Measurements from ENCODE around the gene GPX3.

The GPX3 gene

DNA sequence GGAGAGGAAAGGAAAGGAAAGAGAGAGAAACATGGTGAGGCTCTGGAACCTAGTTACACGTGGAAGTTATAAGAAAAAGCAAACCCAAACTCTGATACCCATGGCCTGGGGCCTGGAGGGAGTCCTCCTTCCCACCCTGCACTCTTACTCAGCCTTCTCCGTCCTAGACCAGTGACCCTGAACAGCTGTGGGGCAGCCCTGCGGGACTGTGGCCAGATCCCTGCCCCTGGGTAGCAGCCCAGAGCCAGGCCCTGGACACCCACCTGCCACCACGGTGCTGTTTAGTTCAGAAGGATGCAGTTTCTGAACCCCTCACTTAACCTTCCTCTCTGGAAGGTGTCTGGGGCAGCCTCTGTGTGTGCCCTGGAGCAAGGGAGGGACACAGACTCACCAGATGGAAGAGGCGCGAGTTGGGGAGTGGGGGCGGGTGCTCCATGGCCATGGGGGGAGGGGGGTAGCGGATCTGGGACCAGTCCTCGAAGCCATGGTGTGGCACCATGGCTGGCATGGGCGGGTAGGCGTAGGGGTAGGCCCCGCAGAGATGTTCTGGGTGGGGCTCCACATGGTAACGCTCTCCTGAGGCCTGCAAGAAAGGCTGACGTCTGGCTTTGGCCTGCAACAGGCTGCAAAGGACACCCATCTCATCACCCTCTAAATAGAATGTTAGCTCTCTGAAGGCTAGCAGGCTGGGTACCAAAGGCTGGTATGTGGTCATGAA, 13.0 kb downstream of the GPX3 start:
- in situ Hi-C loops (cut with MboI; ENCODE audit: low sequenced_read_pairs), result no loop called here

DNA sequence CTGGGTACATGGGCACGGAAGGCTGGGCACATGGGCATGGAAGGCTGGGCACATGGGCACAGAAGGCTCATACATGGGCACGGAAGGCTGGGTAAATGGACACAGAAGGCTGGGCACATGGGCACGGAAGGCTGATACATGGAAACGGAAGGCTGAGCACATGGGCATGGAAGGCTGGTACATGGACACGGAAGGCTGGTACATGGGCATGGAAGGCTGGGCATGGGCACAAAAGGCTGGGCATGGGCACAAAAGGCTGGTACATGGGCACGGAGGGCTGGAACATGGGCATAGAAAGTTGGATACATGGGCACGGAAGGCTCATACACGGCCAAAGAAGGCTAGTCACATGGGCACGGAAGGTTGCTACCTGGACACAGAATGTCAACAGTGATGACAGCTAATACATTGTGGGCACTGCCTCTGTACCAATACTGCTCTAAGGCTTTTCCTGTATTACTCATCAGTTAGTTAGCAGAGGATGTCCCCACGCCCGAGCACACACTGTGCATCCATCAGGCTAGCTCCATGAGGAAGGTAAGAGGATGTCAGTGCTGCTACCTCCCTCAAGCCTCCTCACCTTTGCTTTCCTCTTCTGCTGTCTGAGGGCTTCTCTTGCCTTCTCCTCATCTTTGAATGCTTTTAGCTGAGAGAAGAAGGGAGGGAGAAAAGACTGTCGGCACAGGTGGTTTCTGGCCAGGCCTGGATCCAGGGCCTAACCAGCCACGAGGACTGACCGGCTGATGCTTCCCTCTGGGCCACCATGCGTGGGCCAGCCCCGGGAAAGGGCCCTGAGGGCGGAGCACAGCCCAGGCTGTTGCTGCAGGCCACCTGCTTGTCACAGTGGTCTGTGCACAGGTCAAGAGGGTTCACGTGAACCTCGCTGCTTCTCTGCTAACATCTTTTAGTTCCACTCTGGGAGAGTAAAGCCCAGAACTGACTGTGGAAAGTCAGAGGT, 14.3 kb downstream of the GPX3 start:
- in situ Hi-C loops (cut with MboI; ENCODE audit: low sequenced_read_pairs), result no loop called here

DNA sequence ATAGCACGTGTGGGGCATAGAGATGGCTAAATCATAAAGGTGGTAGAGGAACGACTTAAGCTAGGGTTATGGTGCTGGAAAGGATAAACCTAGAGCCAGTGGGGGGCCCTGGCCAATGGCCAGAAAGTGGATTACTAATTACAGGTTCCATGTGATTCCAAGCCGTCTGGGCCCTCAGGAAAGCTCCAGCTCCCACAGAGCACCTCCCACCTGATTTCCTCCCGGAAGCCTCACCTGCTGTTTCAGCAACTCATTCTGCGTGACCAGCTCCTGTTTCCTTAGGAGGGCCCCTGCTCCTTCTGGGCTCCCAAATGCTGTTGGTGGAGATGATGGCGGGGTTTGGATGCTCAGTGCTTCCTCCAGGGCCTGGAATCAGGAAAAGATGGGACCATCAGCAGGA, 16.2 kb downstream of the GPX3 start:
- in situ Hi-C loops (cut with MboI; ENCODE audit: low sequenced_read_pairs), result no loop called here

DNA sequence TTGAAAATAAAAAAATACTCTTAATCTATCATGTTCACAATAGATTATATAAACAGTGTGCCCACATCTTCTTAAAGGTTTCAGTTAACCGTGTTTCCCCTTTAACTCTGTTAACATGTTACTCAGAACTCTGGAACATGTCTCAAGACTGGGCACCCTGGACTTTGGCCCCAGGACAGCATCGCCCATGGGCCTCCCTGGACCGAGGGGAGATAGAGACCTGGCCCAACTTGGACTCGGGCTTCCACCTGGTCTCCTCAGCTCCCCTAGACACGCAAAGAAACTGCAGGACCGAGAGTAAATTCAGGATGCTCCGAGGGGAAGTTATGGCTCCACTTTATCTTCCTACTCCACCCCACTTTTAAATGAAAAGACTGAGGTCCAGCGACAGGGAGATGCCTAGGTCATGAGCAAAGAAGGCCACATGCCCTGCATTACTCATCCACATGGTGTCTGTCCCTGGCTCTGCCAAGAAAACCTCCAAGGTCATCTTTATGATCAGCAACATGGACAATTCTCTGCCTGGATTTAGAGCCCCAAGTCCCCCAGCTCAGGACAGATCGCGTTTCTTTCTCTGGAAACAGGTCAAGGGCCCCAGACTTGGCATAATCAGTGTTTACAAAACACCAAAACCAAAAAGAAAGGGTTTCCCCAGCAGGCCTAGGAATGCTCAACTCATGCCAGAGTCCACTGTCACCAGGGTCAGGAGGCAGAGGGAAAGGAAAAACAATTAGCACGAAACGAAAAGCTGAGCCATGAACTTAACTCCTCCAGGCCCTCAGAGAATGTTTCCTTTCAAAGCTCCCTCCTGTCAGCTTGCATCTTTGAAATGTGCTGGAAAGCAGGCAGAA, 17.4 kb downstream of the GPX3 start:
- in situ Hi-C loops (cut with MboI; ENCODE audit: low sequenced_read_pairs), result no loop called here

DNA sequence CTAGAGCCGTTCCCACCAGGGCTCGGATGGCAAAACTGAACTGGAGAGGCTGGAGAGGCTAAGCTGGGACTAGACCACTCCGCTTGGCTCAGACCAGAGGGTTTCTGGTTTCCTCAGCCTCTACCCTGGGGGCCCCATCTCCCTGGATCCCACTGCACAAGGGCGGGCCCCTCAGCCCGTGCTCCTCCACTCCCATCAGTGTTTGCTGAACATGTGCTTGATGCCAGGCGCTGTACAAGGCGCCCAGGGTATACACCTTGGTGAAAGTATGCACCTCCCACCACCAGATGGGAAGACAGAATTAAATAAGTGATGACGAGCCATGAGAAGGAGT, 18.0 kb downstream of the GPX3 start:
- in situ Hi-C loops (cut with MboI; ENCODE audit: low sequenced_read_pairs), result no loop called here

DNA sequence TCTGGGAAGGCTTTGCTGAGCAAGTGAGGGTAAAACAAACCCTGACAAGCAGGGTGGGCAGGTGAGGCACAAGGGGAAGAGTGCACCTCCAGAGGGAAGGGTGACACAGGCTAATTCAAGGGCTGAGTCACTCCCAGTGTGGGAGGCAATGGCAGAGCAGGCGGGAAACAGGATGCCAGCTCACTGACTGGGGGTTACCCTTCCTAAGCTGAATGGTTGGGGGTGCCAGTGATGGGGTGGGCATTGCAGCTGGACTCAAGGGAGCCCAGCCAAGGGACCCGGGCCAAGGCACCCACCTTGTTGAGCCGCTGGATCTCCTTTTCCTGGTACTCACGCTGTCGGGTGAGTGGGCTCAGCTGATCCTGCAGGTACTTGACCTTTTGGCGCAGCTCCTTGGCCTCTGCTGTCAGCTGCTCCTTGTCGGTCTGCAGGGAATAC, 18.4 kb downstream of the GPX3 start:
- in situ Hi-C loops (cut with MboI; ENCODE audit: low sequenced_read_pairs), result no loop called here

DNA sequence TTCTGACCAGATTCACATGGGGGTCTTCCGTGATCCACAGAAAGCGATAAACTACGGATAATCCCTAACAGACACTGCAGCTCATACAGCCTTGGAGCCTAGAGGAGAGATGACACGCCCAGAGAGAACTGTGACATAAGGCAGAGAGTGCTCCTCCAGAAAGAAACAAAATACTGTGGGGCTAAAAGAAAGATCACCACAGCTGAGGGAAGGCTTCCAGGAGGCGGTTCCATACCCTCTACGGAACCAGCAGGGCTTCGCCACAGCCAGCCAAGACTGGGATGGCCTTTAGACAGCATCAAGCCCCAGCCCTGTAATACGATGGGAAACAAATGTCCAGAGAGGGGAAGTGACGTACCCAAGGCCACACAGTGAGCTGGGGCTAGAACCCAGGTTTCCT, 19.3 kb downstream of the GPX3 start:
- in situ Hi-C loops (cut with MboI; ENCODE audit: low sequenced_read_pairs), result loop anchor here (10.0 kb wide), 1 partner anchor 475 kb away; no protein-coding TSS in a partner anchor

DNA sequence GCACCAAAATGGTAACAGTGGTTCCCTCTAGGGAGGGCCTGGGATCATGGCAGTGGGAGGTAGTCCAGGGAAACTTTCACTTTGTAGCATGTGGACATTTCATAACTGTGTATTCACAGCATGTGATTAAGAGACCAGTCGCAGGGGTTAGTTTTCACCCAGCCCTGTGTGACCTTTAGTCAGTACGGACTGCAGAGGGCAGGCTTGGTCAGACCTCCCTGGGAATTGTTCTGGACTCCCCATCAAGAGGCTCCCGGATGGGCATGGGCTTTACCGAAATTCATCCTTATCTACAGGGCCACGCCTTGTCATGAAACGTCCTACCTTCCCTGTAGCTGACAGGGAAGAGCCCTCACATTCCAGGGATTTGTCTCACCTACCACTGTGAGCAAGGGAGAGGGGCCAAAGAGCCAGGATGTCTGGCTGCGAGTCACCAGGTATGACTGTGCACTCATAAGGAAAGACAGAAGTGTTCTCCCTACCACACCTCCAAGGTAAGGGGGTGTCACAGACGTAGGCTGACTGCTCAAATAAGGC, 19.9 kb downstream of the GPX3 start:
- in situ Hi-C loops (cut with MboI; ENCODE audit: low sequenced_read_pairs), result loop anchor here (10.0 kb wide), 1 partner anchor 475 kb away; no protein-coding TSS in a partner anchor

DNA sequence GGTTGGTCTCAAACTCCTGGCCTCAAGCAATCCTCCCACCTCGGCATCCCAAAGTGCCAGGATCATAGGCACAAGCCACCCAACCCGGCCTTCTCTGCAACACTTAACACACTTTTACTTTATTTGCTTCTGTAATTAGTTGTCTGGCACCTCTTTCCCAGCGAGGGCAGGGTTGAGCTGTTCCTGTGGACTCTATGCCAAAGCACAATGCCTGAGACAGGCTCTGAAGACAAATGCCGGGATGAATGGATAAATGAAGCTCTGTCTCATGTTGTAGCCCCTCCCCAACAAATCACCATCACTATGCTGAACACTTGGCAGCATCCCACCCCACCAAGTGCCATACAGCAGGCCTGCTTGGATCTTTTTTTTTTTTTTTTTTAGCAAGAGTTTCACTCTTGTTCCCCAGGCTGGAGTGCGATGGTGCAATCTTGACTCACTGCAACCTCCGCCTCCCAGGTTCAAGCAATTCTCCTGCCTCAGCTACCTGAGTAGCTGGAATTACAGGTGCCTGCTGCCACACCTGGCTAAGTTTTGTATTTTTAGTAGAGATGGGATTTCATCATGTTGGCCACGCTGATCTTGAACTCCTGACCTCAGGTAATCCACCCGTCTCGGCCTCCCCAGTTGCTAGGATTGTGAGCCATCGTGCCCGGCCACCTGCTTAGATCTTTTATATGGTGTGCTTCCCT, 21.3 kb downstream of the GPX3 start:
- in situ Hi-C loops (cut with MboI; ENCODE audit: low sequenced_read_pairs), result loop anchor here (10.0 kb wide), 1 partner anchor 477 kb away; no protein-coding TSS in a partner anchor

DNA sequence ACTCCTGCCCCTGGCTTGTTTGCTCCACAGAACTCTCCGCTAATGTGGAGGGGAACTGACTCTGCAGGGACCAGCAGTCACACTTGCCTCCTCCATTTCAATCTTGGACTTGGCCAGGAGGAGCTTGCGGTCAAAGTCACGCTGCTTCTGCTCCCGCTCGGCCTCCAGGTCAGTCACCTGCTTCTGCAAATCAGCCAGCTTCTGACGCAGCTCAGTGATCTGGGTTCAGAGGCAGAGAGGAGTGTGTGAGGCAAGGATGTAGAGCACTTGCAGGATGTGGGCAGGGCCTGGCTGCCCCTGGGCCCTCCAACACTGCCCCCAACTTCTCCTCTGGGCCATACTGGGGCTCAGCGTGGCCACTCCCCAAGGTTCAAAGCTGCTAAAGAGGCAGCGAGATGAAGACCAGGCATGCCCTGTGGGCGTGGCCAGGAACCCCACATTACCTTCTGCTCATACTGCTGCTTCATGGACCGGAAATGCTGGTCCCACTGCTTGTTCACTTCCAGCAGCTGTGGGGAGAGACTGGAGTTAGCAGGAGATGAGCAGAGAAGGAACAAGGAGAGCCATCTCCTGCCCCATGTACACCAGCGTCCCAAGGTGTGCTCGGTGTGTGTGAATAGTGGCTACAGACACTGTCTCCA, 22.2 kb downstream of the GPX3 start:
- in situ Hi-C loops (cut with MboI; ENCODE audit: low sequenced_read_pairs), result loop anchor here (10.0 kb wide), 1 partner anchor 478 kb away; no protein-coding TSS in a partner anchor

DNA sequence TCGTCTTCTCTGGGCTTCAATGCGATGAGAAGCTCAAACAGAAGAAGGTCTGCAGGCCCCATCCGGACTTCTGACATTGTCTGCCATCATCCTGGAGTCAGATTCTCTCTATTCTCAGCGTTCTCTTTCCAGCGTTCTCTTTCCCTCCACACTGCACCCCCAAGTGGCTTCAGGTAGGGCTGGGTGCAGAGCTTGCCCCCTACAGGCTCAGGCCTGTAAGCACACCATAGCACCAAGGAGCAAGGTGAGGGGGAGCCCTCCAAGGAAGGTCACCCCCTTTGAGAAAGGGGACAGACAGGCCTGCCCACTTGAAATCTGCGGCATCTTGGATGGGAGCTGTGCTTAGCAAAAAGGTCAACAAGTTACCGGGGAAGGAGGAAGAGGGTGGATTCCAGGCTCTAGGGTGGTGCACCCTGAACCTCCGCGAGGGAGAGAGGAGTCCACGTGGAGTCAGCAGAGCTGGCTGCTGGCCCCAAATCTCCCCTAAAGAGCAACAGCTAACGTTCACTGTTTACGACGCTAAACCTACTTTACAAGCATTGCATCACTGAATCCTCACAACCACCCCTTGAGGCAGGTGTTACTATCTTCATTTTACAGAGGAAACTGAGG, 27.5 kb downstream of the GPX3 start:
- in situ Hi-C loops (cut with MboI; ENCODE audit: low sequenced_read_pairs), result loop anchor here (10.0 kb wide), 1 partner anchor 483 kb away; no protein-coding TSS in a partner anchor

DNA sequence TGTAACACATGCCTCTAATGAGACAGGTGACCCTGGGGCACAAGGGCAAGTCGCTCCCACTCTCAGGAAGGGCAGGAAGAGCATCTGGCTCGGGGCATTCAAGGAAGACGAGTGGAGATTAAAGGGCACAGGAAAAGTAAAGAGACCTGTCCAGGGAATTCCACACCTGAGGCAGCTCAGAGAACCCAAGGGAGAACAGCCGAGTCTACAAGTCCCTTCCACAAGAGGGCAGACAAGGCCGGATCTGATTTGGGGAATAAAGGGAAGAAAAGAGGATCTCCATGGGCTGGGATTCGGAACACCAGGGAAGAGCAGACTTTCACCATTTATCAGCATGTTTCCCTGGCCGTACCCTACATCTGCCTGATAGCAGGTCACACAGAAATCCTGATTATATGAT, 28.1 kb downstream of the GPX3 start:
- in situ Hi-C loops (cut with MboI; ENCODE audit: low sequenced_read_pairs), result loop anchor here (10.0 kb wide), 1 partner anchor 484 kb away; no protein-coding TSS in a partner anchor

DNA sequence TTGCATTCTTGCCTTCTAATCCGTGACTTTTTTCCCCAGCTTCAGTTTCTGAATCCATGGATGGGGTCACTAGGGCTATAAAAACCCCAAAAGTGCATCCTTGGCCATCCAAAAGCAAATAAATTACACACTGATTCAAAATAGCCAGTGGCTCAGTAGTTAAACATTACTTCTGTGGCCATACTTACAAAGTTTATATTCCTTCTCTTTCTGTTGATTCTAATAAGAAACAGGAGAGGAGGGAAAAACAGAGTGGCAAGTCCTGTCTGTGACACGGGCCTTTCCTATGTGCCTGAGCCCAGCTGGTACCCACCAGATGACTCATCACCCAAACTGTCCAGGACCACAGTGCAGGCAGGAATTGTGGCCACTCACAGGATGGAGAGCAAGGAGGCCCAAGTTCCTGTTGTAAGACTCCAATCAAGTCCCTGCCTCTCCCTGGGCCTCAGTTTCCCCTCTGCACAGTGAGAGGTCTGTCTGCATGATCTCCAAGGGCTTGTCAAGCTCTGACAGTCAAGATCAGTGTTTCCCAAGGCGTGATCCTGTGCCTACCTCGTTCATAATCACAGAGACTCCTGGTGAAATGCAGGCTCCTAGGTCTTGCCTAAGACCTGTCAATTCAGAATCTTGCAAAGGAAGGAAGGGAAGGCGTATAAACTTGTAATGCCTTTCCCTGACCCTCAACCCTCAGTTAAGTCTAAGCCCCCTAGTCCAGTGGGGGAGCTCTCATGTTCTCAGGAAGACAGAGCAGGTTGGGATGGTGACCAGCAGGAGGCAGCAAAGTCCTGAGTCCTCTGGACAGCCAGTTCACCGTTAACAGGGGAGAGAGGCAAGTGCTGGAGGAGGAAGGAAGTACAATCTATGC, 30.9 kb downstream of the GPX3 start:
- in situ Hi-C loops (cut with MboI; ENCODE audit: low sequenced_read_pairs), result loop anchor here (5.0 to 10.0 kb wide), 2 partner anchors 71 to 114 kb away; no protein-coding TSS in a partner anchor

DNA sequence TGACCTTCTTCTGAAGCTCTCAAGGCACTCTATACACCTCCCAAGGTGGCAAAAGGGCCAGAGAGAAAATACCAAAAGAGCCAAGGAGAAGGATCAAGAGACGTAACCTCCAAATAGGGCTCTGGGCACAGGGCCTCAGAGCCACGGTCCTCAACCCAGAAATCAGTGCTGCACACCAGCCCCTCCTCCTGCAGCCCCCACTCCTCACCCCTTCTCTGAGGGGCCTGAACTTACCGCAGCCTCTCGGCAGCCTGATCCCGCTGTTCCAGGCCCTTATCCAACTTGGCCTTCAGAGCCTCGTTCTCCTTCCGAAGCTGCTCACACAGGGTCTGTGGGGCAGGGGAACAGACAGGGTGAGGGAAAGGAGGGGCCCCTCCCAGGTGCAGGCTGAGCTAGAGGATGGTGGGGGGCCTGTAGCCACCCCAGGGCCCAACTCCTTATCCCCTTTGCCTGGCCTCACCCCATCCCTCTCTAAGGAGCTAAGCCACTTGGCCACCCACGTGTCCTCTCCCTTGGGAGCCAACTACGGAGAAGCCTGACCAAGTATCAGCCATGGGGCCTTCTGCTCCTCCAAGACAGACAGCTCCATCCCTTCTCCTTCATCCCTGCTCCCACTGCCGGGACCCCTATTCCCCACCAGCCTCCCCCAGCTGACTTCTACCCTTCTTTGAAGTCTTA, 31.7 kb downstream of the GPX3 start:
- in situ Hi-C loops (cut with MboI; ENCODE audit: low sequenced_read_pairs), result loop anchor here (5.0 to 10.0 kb wide), 2 partner anchors 70 to 113 kb away; no protein-coding TSS in a partner anchor

DNA sequence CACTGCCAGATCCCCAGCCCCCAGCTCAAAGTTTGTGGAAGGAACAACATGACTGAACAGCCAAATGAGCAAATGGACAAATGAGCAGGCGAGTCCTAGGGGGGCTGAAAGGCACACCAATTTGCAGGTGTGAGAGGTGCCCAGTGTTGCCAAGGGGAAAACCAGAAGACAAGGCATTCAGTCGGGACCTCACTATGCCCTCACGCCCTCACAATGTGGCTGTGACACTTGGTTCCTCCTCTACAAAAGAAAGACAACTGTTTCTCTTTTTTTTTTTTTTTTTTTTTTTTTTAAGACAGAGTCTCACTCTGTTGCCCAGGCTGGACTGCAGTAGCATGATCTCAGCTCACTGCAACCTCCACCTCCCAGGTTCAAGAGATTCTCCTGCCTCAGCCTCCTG, 32.4 kb downstream of the GPX3 start:
- in situ Hi-C loops (cut with MboI; ENCODE audit: low sequenced_read_pairs), result loop anchor here (5.0 to 10.0 kb wide), 2 partner anchors 69 to 112 kb away; no protein-coding TSS in a partner anchor

DNA sequence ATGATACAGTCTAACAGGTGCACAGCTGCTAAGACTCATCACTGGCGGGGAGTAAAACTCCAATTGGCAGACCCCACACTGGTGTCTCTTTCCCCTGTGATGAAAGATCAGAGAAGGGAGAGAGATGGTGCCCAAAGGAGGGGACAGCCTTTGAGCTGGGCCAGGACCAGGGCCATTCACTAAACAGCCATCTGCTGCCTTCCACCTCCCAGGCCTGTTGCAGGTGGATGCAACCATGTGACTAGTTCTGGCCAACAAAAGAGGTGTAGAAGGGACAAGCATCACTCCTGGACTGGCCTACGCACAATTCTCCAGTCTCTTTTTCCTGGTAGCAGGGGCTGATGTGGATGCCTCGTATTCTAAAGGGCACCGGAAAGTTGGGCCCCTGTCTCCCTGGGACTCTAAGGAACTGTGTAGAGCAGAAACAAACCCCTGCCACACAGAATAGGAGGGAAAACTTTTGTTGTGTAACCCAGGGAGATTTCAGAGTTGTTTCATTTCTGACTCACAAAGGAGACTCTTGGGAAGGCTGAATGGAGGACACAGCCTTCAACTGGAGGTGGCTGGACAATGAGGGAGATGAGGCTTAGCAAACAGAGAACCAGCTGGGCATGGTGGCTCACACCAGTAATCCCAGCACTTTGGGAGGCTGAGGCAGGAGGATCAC, 33.5 kb downstream of the GPX3 start:
- in situ Hi-C loops (cut with MboI; ENCODE audit: low sequenced_read_pairs), result loop anchor here (5.0 to 10.0 kb wide), 2 partner anchors 68 to 111 kb away; no protein-coding TSS in a partner anchor

DNA sequence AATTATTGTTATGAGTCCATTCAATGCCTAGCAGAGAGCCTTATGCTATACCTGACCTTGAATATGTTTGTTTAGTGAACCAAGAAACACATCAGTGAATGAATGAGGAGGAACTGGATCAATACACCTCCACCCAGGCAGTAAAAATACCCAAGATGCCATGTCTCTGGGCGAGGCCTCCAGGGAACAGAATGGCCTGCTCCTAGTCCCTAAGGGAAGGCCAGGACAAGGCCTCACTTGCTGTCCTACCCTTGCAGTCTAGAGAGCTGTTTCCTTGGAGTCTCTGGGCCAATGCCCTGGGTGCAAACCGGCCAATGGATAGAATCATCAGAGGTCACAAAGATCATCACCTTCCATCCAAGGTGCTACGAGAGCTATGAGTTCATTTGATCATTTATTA, 34.3 kb downstream of the GPX3 start:
- in situ Hi-C loops (cut with MboI; ENCODE audit: low sequenced_read_pairs), result loop anchor here (5.0 to 10.0 kb wide), 2 partner anchors 68 to 110 kb away; no protein-coding TSS in a partner anchor

Data from HL-60/S4 (cell line).